HUES6 (cell line): ENCODE results near the gene TMEM141.
"Not testable (repeated sequence)": the region's sequence is repeated elsewhere in the genome, so short reads cannot be mapped to it uniquely, and the experiment has no call there.

ENCODE experiments used
- H3K27ac ChIP-seq: 2 replicates; pipeline ENCODE4 v1.7.0; 2013; ENCODE audit warnings: low read depth, mild to moderate bottlenecking, low read length, inconsistent platforms
- H3K27me3 ChIP-seq: 2 replicates; pipeline ENCODE4 v1.6.1; 2013; ENCODE audit warnings: low read length; ENCODE audit not compliant: control insufficient read depth, insufficient read depth
- H3K36me3 ChIP-seq: 2 replicates; pipeline ENCODE4 v1.6.1; 2013; ENCODE audit warnings: low read length; ENCODE audit not compliant: control insufficient read depth, insufficient read depth
- H3K4me1 ChIP-seq: 2 replicates; pipeline ENCODE4 v1.6.1; 2013; ENCODE audit warnings: low read length; ENCODE audit not compliant: control insufficient read depth, insufficient read depth
- H3K4me3 ChIP-seq: 2 replicates; pipeline ENCODE4 v1.5.1; 2013; ENCODE audit warnings: low read depth, low read length
- H3K9ac ChIP-seq: one replicate; pipeline ENCODE4 v1.6.1; 2013; ENCODE audit warnings: mild to moderate bottlenecking, low read length
- H3K9me3 ChIP-seq: 2 replicates; pipeline ENCODE4 v1.6.1; 2013; ENCODE audit warnings: low read depth, low read length; ENCODE audit not compliant: control insufficient read depth, insufficient read depth

TMEM141 gene

GRCh38 chr9:136763649-136764035 is 27.5 kb upstream of the TMEM141 start:
- Histone ChIP-seq H3K9me3 (no peaks in the 10 kb centered on the region), H3K4me3 (peak overlapping the region; percentile 52; the same call in 1 of the 2 replicates), H3K9ac (peak overlapping the region; percentile 12), H3K36me3 (no peaks in the 10 kb centered on the region), H3K4me1 (peaks cover 33% of the 10 kb centered on the region), H3K27ac (no peak overlapping the region), H3K27me3 (no peaks in the 10 kb centered on the region; the same call in 1 of the 2 replicates)

GRCh38 chr9:136764301-136764891 is 26.7 kb upstream of the TMEM141 start, which contains the start of gene LCN15:
Gene LCN15 (minus strand): TSS chr9:136764518. CDS start chr9:136764488, 30 bp downstream.
- Histone ChIP-seq H3K4me1 (peaks cover 33% of the 10 kb centered on the region), H3K27ac (no peak within 1 kb of the TSS), H3K36me3 (no peaks in the 10 kb centered on the region), H3K4me3 (peak within 1 kb of the TSS; percentile 52), H3K27me3 (no peaks in the 10 kb centered on the region; the same call in 1 of the 2 replicates), H3K9ac (peak within 1 kb of the TSS; percentile 12), H3K9me3 (no peaks in the 10 kb centered on the region)

GRCh38 chr9:136765041-136765440 is 26.1 kb upstream of the TMEM141 start:
- no peak overlapping the region for H3K4me3 ChIP-seq
- no peak overlapping the region for H3K9ac ChIP-seq
- no peaks in the 10 kb centered on the region for H3K36me3 ChIP-seq
- H3K4me1 ChIP-seq = peaks cover 31% of the 10 kb centered on the region
- H3K9me3 ChIP-seq = no peaks in the 10 kb centered on the region
- no peak overlapping the region for H3K27ac ChIP-seq
- no peaks in the 10 kb centered on the region; the same call in 1 of the 2 replicates for H3K27me3 ChIP-seq

- not testable (repeated sequence) for H3K27ac ChIP-seq, H3K4me3 ChIP-seq, H3K36me3 ChIP-seq, H3K9me3 ChIP-seq, H3K27me3 ChIP-seq, H3K9ac ChIP-seq
- peaks cover 26% of the 10 kb centered on the region for H3K4me1 ChIP-seq
Measured at GRCh38 chr9:136765745-136766409, 25.3 kb upstream of the TMEM141 start.

GRCh38 chr9:136766410-136767120 is 24.6 kb upstream of the TMEM141 start:
- H3K27ac ChIP-seq, H3K4me3 ChIP-seq: not testable (repeated sequence)

GRCh38 chr9:136769710-136770191 is 21.4 kb upstream of the TMEM141 start:
- Histone ChIP-seq H3K27ac (no peak overlapping the region), H3K9me3 (peaks cover 16% of the 10 kb centered on the region), H3K4me3 (peak overlapping the region; percentile 58), H3K9ac (no peak overlapping the region), H3K27me3 (no peaks in the 10 kb centered on the region; the same call in 1 of the 2 replicates), H3K4me1 (no peaks in the 10 kb centered on the region; the same call in 1 of the 2 replicates), H3K36me3 (no peaks in the 10 kb centered on the region)

More at GRCh38 chr9:136766410-136767120, 24.6 kb upstream of the TMEM141 start:
- not testable (repeated sequence) for H3K27me3 ChIP-seq, H3K36me3 ChIP-seq, H3K9ac ChIP-seq, H3K9me3 ChIP-seq
- H3K4me1 ChIP-seq = peaks cover 22% of the 10 kb centered on the region

- no peak overlapping the region for H3K4me3 ChIP-seq
- H3K36me3 ChIP-seq = no peaks in the 10 kb centered on the region
- peaks cover 16% of the 10 kb centered on the region for H3K9me3 ChIP-seq
- peaks cover 1% of the 10 kb centered on the region; the same call in 1 of the 2 replicates for H3K27me3 ChIP-seq
- H3K9ac ChIP-seq = no peak overlapping the region
- no peak overlapping the region for H3K27ac ChIP-seq
- no peaks in the 10 kb centered on the region for H3K4me1 ChIP-seq
Measured at GRCh38 chr9:136771907-136772415, 19.2 kb upstream of the TMEM141 start.

- Histone ChIP-seq H3K4me3 (no peak overlapping the region), H3K9me3 (peaks cover 16% of the 10 kb centered on the region), H3K4me1 (no peaks in the 10 kb centered on the region), H3K9ac (no peak overlapping the region), H3K27me3 (peaks cover 13% of the 10 kb centered on the region; the same call in 1 of the 2 replicates), H3K36me3 (no peaks in the 10 kb centered on the region), H3K27ac (no peak overlapping the region)
Measured at GRCh38 chr9:136773386-136774044, 17.6 kb upstream of the TMEM141 start.

- peaks cover 17% of the 10 kb centered on the region; the same call in 1 of the 2 replicates for H3K27me3 ChIP-seq
- H3K27ac ChIP-seq = no peak overlapping the region
Measured at GRCh38 chr9:136774416-136775045, 16.6 kb upstream of the TMEM141 start.

GRCh38 chr9:136775191-136775590 is 16.0 kb upstream of the TMEM141 start:
- no peak overlapping the region for H3K27ac ChIP-seq
- peaks cover 16% of the 10 kb centered on the region for H3K9me3 ChIP-seq
- H3K9ac ChIP-seq = no peak overlapping the region
- H3K4me3 ChIP-seq = no peak overlapping the region
- H3K36me3 ChIP-seq = no peaks in the 10 kb centered on the region
- H3K27me3 ChIP-seq = peaks cover 17% of the 10 kb centered on the region; the same call in 1 of the 2 replicates
- no peaks in the 10 kb centered on the region for H3K4me1 ChIP-seq

More at GRCh38 chr9:136774416-136775045, 16.6 kb upstream of the TMEM141 start:
- Histone ChIP-seq H3K4me1 (no peaks in the 10 kb centered on the region), H3K36me3 (no peaks in the 10 kb centered on the region), H3K9ac (no peak overlapping the region), H3K4me3 (no peak overlapping the region), H3K9me3 (peaks cover 16% of the 10 kb centered on the region)
